Ramos (cell line): ENCODE results near the gene OR8D1.

Experiments
- in situ Hi-C: fragments of 300-500 bp; cut with MboI; formaldehyde crosslinking; loops from one replicate; pipeline ENCODE4 v1.14.3; 2022; ENCODE audit warnings: low sequenced_read_pairs; ENCODE audit not compliant: unreplicated experiment

OR8D1 gene

GRCh38 chr11:124313849-124314248 is at the start of gene OR8D1:
Gene OR8D1 (minus strand): TSS chr11:124313949. CDS start chr11:124310766, 3,183 bp downstream.
- in situ Hi-C loops, result no loop called here

DNA sequence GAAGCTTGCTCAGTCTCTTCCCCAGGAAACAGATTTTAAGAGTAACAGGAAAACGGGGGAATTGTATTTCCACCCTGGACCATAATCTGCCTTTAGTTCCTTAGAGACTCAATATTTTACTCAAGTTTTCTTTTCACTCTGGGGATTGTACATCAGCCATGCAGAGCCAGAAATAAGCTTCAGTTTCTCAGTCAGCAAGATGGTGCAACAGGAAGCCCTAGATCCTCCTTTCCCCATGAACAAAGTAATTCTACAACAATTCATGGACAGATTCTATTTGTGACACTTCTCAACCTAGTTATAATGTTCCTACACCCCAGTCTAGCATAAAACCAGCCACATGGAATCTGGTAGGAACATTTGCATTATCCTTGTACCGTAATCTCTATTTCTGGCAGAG is 45.8 kb upstream of the OR8D1 start:
- in situ Hi-C loops, result no loop called here

DNA sequence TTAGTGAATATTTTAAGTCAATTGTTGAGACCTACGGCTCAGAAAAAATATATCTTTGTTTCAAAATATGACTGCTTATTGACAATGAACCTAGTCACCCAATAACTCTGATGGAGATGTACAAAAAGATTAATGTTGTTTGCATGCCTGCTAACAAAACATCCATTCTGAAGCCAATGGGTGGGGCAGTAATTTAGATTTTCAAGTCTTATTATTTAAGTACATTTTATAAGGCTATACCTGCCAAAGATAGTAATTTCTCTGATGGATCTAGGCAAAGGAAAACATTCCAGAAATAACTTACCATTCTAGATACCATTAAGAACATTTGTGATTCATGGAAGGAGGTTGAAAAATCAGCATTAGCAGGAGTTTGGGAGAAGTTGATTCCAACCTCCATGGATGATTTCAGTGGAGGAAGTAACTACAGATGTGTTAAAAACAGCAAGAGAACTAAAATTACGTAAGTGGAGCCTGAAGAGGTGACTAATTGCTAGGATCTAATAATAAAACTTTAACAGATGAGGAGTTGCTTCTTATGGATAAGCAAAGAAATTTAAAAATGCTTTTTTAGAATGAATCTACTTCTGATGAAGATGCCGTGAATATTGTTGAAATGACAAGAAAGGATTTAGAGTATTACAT is 32.7 kb upstream of the OR8D1 start:
- in situ Hi-C loops, result no loop called here

- in situ Hi-C loops, result no loop called here
These were observed 30.6 kb upstream of the OR8D1 start for GRCh38 chr11:124344346-124344745.

DNA sequence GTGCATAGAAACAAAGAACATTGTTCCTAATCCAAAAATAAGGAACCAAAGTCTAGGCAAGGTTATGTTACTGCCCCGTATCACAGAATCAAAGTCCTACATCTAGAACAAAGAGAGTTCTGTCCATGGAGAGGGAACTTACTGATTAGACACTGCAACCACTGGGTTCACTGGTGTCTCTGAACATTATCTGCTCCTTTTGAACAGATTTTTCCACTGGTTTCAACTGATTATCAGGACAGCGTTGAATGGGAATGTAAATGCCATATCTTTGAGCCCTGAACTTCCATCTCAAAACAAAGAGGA is 26.3 kb upstream of the OR8D1 start:
- in situ Hi-C loops, result no loop called here

DNA sequence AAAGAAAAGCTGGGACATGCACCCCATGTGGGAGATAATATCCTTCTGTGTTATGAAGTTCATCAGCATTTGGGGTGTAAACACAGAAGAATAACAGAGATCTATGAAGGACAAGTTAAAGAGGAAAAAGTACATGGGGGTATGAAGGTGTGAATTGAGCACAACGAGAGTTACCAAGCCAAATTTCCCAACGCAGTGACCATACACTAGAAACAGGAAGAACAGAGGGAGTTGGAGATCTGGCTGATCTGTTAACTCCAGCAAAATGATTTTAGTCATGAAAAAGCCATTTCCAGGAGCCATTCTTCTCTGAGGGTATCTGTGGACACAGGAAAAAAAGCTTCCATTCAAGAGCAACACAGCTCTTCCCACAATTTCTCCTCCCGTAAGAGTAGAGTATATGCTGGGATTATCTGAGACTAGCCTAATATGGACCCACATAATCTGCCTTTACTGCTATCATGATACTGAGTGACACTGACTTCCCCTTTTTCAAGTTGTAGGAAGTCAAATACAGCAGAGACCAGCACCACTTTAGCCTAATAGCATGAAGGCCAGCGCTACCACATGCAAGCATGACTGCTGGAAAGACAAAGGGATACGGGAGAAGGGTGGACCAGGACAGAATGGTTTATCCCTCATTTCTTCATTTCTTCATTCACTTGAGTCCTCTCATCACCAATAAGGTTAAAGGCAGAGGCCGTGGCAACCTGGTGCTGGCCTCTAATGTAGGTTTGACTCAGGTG is 25.8 kb upstream of the OR8D1 start:
- in situ Hi-C loops, result no loop called here

DNA sequence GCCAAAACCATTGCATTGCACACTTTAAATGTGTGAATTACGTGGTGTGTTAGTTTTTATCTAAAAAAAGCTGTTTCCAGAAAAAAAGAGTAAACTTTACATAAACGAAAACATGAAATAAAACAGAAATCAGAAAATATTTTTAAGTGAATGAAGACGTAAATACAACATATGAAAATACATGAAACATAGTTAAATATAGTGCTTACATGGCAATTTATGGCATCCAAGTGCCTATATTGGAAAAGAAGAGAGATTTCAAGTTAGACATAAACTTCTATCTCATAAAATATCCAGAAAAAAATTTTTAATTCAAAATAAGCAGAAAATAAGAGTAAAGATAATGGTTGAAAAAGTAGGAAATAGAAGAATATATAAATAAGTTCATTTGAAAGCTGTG is 18.1 kb upstream of the OR8D1 start:
- in situ Hi-C loops, result no loop called here

- in situ Hi-C loops, result no loop called here
These were observed 16.2 kb upstream of the OR8D1 start for GRCh38 chr11:124329787-124330478.

GRCh38 chr11:124327775-124328174 is 14.0 kb upstream of the OR8D1 start:
- in situ Hi-C loops, result no loop called here

- in situ Hi-C loops, result no loop called here
These were observed 8.6 kb upstream of the OR8D1 start for GRCh38 chr11:124322356-124322755.

GRCh38 chr11:124320097-124320496 is 6.3 kb upstream of the OR8D1 start, which contains the start of gene OR8D2:
Gene OR8D2 (minus strand): TSS chr11:124320197. CDS start chr11:124320197, 0 bp downstream.
- in situ Hi-C loops, result no loop called here

DNA sequence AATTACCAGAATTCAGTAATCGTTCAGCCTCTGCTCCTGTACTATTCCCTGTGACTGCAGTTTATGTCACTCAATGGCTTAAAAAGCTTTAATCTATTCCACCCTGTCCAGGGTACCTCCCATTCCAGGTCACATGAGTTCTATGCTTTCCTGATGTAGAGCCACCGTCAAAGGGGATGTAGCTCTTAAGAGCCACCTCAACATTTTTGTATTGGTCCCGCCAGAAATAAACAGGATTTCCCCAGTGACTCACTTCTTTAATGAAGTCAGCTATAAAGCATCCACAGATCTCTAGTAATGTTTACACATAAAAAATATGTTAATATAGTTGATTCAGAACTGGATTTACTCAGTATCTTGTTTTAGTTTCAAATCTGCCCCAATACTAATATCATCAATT is 1.3 kb upstream of the OR8D1 start:
- in situ Hi-C loops, result no loop called here

DNA sequence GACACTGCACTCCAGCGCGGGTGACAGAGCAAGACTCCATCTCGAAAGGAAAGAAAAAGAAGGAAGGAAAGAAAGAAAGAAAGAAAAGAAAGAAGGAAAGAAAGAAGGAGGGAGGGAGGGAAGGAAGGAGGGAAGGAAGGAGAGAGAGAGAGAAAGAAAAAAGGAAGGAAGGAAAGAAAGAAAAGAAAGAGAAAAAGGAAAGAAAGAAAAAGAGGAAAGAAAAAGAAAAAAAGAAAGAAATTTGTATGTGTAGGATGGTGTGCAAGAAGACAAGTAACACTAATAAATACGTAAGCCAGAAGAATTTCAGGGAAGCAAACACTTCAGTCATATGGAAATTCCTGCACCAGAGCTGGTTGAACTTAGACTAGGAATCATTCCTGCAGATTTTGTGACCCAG is 618 bp downstream of the OR8D1 start:
- in situ Hi-C loops, result no loop called here

GRCh38 chr11:124311670-124312069 is 2.1 kb downstream of the OR8D1 start:
- in situ Hi-C loops, result no loop called here

GRCh38 chr11:124311269-124311668 is 2.5 kb downstream of the OR8D1 start:
- in situ Hi-C loops, result no loop called here

DNA sequence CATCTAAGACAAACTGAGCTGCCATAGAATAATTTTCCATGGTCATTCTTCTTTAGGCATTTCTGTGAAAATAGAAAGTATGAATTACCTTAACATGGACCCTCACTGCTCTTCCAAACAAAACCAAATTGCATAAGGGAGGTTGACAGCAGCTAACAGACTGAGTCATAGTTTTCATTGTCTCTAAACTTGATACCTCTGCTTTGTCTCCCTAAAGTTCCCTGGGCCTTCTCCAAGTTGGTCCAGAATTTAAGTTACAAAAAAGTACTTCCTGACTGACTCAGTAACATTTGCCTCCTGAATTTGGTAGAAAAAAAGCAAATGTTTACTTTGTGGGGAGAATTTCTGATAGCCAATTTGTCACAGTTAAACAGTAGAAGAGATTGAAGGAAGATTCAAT is 3.0 kb downstream of the OR8D1 start:
- in situ Hi-C loops, result no loop called here

GRCh38 chr11:124307093-124307492 is 6.7 kb downstream of the OR8D1 start:
- in situ Hi-C loops, result no loop called here

- in situ Hi-C loops, result no loop called here
These were observed 11.2 kb downstream of the OR8D1 start for GRCh38 chr11:124302347-124303125.

DNA sequence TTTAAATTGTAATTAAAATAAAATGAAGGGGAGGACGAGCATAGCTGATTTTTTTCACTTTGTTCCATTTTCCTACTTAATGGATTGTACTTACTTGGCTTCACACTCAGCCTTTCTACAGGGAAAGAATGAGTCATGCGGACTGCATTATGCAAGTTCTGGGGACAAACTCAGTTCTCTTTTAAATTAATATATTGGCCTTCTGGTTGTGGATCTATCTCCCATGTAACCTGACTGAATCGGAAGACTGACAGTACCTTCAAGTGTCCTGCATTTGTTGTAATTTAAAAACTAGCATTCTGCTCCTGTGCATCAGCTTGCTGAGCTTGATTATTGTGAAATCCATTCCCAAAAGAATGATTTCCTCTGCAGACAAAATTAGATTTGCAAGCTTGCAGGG is 12.2 kb downstream of the OR8D1 start:
- in situ Hi-C loops, result no loop called here

DNA sequence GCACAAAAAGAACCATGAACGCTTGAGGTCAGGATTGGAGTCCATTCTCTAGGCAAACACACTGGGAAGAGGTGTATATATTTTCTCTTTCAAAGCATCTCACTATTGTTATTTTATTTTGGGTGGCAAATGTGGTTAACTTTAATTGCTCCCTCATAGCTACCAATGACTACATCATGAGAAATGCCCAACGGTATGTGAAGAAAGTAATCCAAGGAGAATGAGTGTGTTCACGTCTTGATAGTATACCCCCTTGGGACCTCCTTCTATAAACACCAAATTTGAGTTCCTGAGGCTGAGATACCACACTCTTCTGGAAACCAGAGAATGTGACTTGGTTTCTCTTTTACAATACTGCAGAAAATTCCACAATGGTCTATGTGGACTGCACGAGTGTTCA is 15.8 kb downstream of the OR8D1 start:
- in situ Hi-C loops, result no loop called here

DNA sequence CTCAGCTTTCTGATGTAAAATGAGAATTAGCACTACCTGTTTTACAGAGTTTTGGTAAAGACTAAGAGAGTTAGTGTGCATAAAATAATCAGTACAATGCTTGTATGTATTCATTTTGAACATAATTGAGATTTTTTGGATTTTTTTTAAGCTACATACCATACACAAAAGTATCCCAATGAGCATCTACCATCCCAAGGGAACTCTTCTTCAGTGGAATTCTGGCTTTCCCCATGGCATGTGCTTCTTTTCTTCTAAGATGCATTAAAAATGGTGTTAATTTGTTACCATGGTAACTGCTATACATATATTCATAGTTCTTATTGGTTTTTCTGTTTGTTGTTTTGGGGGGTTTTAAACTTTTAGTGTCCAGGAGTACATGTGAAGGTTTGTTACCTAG is 17.7 kb downstream of the OR8D1 start:
- in situ Hi-C loops, result no loop called here
